ENCODE data around the gene DCPS.

The DCPS gene

DNA sequence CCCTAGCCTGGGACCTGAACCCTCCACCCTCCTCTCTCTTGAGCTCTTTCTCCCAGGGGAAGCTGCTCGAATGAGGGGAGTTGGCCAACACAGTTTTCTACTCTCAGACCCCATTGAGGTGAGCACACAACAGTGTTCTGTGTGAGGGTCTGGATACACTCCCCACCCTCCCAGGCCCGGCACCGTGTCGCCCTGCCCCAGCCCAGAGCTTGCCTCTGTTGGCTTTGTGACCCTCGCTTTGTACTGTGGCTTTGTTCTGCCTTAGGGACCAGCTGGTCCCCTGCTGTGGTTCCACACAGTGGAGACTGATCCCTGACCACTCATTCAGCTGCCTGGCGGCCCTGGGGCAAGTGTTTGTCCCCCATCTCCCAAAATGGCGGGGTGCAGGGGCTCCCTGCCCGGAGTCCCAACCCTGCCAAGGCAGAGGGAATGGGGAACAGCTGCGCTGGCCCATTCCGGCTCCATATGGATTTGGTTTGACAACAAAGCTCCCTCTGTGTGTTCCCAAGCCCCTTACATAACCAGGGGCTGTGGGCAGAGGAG lies 59.9 kb downstream of the DCPS start:
- TF ChIP-seq ZBTB7A (IDR thresholded peaks at IDR 0.05; ENCODE audit: low read depth) (no peak), YY1 (IDR thresholded peaks at IDR 0.05; ENCODE audit: low read depth) (no peak), EGR1 (IDR thresholded peaks at IDR 0.05) (no peak), REST (IDR thresholded peaks at IDR 0.05; ENCODE audit: low read depth) (no peak), TAF1 (IDR thresholded peaks at IDR 0.05; ENCODE audit: low read depth) (no peak), TEAD4 (IDR thresholded peaks at IDR 0.05) (no peak), NFIC (IDR thresholded peaks at IDR 0.05) (no peak), FOXM1 (IDR thresholded peaks at IDR 0.05; ENCODE audit: borderline replicate concordance, low read depth) (no peak), MAX (IDR thresholded peaks at IDR 0.05) (no peak), RAD21 (IDR thresholded peaks at IDR 0.05; ENCODE audit: low read depth) (no peak), TCF12 (IDR thresholded peaks at IDR 0.05; ENCODE audit: low read depth) (no peak), CREB1 (IDR thresholded peaks at IDR 0.05; ENCODE audit: low read depth) (no peak)
- TF ChIP-seq, protein P1, sequence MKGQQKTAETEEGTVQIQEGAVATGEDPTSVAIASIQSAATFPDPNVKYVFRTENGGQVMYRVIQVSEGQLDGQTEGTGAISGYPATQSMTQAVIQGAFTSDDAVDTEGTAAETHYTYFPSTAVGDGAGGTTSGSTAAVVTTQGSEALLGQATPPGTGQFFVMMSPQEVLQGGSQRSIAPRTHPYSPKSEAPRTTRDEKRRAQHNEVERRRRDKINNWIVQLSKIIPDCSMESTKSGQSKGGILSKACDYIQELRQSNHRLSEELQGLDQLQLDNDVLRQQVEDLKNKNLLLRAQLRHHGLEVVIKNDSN (IDR thresholded peaks at IDR 0.05), result no peak

GRCh38 chr11:126366064-126366822 lies 62.4 kb downstream of the DCPS start:
- TF ChIP-seq EGR1 (IDR thresholded peaks at IDR 0.05), result no peak
- TF ChIP-seq CEBPB (IDR thresholded peaks at IDR 0.05), result no peak
- TF ChIP-seq TCF12 (IDR thresholded peaks at IDR 0.05; ENCODE audit: low read depth), result no peak

DNA sequence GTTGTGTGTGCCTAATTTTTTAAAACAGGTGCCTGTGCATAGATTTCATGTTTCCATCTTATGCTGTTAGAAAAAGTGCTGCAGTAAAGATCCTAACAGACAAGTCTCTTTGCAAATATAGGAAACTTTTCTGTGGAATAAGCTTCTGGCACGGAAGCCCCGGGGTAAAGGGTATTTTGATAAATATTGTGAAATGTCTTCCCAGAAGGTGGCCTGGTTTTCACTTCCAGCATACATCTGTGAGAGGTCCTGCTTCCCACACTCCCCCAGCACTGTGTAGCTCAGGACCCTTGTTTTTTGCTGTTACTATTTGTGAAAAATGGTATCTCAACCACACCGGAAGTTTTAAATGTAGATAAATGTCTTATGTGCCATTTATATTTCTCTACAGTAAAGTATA lies 66.2 kb downstream of the DCPS start:
- TF ChIP-seq NFIC (IDR thresholded peaks at IDR 0.05), result no peak
- TF ChIP-seq, protein P1 (IDR thresholded peaks at IDR 0.05), result no peak
- no peak for TF ChIP-seq ZBTB7A (IDR thresholded peaks at IDR 0.05; ENCODE audit: low read depth)
- TF ChIP-seq CREB1 (IDR thresholded peaks at IDR 0.05; ENCODE audit: low read depth), result no peak
- TF ChIP-seq REST (IDR thresholded peaks at IDR 0.05; ENCODE audit: low read depth), result no peak

GRCh38 chr11:126371595-126371994 lies 67.7 kb downstream of the DCPS start:
- TF ChIP-seq YY1 (IDR thresholded peaks at IDR 0.05; ENCODE audit: low read depth) (no peak), TCF12 (IDR thresholded peaks at IDR 0.05; ENCODE audit: low read depth) (no peak)
- TF ChIP-seq, protein P1 (IDR thresholded peaks at IDR 0.05), result no peak

DNA sequence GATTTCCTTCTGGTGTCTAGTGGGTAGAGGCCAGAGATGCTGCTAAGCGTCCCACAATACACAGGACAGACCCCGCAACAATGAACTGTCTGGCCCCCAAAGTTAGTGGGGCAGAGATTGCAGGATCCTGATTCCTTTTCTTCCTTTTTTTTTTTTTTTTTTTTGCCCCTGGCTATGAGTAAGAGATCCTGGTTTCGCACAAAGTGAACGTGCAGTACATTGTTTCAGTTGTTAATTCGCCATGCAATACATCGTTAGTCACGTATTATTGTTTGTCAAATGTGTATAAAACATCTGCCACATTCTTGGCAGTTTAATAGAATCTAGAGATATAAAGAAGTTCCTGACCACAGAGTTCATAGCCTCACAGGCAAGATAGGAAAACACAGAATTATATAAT lies 71.9 kb downstream of the DCPS start:
- TF ChIP-seq CEBPB (IDR thresholded peaks at IDR 0.05) (no peak), FOXM1 (IDR thresholded peaks at IDR 0.05; ENCODE audit: borderline replicate concordance, low read depth) (no peak), REST (IDR thresholded peaks at IDR 0.05; ENCODE audit: low read depth) (no peak), YY1 (IDR thresholded peaks at IDR 0.05; ENCODE audit: low read depth) (no peak), ZBTB7A (IDR thresholded peaks at IDR 0.05; ENCODE audit: low read depth) (no peak), EP300 (IDR thresholded peaks at IDR 0.05; ENCODE audit: borderline replicate concordance) (no peak), RAD21 (IDR thresholded peaks at IDR 0.05; ENCODE audit: low read depth) (no peak), NFIC (IDR thresholded peaks at IDR 0.05) (no peak), TCF12 (IDR thresholded peaks at IDR 0.05; ENCODE audit: low read depth) (no peak), EGR1 (IDR thresholded peaks at IDR 0.05) (no peak), TAF1 (IDR thresholded peaks at IDR 0.05; ENCODE audit: low read depth) (no peak), CREB1 (IDR thresholded peaks at IDR 0.05; ENCODE audit: low read depth) (no peak), MAX (IDR thresholded peaks at IDR 0.05) (no peak), TEAD4 (IDR thresholded peaks at IDR 0.05) (no peak)
- TF ChIP-seq, protein P1 (IDR thresholded peaks at IDR 0.05), result no peak

Measured in Ishikawa (cell line).